GM18519 (cell line): ENCODE data around the gene SPDYE4.

Source experiments
- ATAC-seq: cut with Tn5 transposase; IDR thresholded peaks from one replicate; pipeline ENCODE4 v1.9.1; 2021; ENCODE audit warnings: mild to moderate bottlenecking, moderate library complexity; ENCODE audit not compliant: unreplicated experiment, low FRiP score

Gene SPDYE4

GRCh38 chr17:8713878-8714277 is 44.5 kb downstream of the SPDYE4 start:
- no peak for ATAC-seq

GRCh38 chr17:8713315-8713714 is 45.0 kb downstream of the SPDYE4 start:
- no peak for ATAC-seq

- ATAC-seq = no peak
Measured at GRCh38 chr17:8712698-8713097, 45.6 kb downstream of the SPDYE4 start.

- ATAC-seq = no peak
Measured at GRCh38 chr17:8711291-8711690, 47.1 kb downstream of the SPDYE4 start.

- no peak for ATAC-seq
Measured at GRCh38 chr17:8710813-8711212, 47.5 kb downstream of the SPDYE4 start.

GRCh38 chr17:8709006-8709405 is 49.3 kb downstream of the SPDYE4 start:
- no peak for ATAC-seq

GRCh38 chr17:8708025-8708461 is 50.3 kb downstream of the SPDYE4 start:
- ATAC-seq = no peak

GRCh38 chr17:8707332-8708024 is 50.9 kb downstream of the SPDYE4 start:
- no peak for ATAC-seq

GRCh38 chr17:8706431-8706830 is 51.9 kb downstream of the SPDYE4 start:
- ATAC-seq = no peak

- no peak for ATAC-seq
Measured at GRCh38 chr17:8705427-8705826, 52.9 kb downstream of the SPDYE4 start.

- ATAC-seq = no peak
Measured at GRCh38 chr17:8703001-8703400, 55.3 kb downstream of the SPDYE4 start.

GRCh38 chr17:8701754-8702153 is 56.6 kb downstream of the SPDYE4 start:
- no peak for ATAC-seq

- no peak for ATAC-seq
Measured at GRCh38 chr17:8701221-8701620, 57.1 kb downstream of the SPDYE4 start.
